ENCODE measurements around the gene MEF2A.

The MEF2A gene

DNA sequence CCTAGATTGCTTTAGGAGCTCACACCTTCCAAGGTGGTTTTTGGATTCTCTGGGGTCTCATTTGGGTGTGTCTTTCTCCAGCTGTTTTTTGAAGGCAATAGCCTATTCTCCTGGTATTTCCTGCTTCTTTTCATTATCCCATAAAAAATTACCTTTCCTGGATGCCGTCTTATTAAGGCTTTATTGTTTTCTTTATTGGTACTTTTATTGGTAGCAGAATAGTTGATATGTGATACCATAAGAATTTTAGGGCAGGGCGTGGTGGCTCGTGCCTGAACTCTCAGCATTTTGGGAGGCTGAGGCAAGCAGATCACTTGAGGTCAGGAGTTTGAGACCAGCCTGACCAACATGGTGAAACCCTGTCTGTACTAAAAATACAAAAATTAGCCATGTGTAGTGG, 18.3 kb upstream of the MEF2A start:
- H3K4me1 ChIP-seq (ENCODE audit: control insufficient read depth, insufficient read depth, low read length): no peaks in the 10 kb centered on the region
- POLR2A ChIA-PET: no interaction called here
- H3K4me3 ChIP-seq (ENCODE audit: low read depth, low read length): no peak overlapping the region
- TF ChIP-seq, protein P1, sequence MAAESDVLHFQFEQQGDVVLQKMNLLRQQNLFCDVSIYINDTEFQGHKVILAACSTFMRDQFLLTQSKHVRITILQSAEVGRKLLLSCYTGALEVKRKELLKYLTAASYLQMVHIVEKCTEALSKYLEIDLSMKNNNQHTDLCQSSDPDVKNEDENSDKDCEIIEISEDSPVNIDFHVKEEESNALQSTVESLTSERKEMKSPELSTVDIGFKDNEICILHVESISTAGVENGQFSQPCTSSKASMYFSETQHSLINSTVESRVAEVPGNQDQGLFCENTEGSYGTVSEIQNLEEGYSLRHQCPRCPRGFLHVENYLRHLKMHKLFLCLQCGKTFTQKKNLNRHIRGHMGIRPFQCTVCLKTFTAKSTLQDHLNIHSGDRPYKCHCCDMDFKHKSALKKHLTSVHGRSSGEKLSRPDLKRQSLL (tag by site-specific recombination; IDR thresholded peaks at IDR 0.05): no peak
- TF ChIP-seq ZBTB48 (tag by site-specific recombination; IDR thresholded peaks at IDR 0.05) (no peak), ZFP69B (tag by site-specific recombination; IDR thresholded peaks at IDR 0.05) (no peak), ZBTB21 (tag by site-specific recombination; IDR thresholded peaks at IDR 0.05) (no peak), ZNF133 (tag by site-specific recombination; IDR thresholded peaks at IDR 0.05) (no peak), ZNF621 (tag by site-specific recombination; IDR thresholded peaks at IDR 0.05) (no peak), HOXD13 (CRISPR knock-in tag; IDR thresholded peaks at IDR 0.05; ENCODE audit: borderline replicate concordance) (no peak), ZNF785 (tag by site-specific recombination; IDR thresholded peaks at IDR 0.05) (no peak), ZNF76 (tag by site-specific recombination; IDR thresholded peaks at IDR 0.05; ENCODE audit: borderline replicate concordance, low read depth) (no peak), ZNF514 (tag by site-specific recombination; IDR thresholded peaks at IDR 0.05) (no peak), PRDM1 (tag by site-specific recombination; IDR thresholded peaks at IDR 0.05) (no peak)
- TF ChIP-seq, protein P2, sequence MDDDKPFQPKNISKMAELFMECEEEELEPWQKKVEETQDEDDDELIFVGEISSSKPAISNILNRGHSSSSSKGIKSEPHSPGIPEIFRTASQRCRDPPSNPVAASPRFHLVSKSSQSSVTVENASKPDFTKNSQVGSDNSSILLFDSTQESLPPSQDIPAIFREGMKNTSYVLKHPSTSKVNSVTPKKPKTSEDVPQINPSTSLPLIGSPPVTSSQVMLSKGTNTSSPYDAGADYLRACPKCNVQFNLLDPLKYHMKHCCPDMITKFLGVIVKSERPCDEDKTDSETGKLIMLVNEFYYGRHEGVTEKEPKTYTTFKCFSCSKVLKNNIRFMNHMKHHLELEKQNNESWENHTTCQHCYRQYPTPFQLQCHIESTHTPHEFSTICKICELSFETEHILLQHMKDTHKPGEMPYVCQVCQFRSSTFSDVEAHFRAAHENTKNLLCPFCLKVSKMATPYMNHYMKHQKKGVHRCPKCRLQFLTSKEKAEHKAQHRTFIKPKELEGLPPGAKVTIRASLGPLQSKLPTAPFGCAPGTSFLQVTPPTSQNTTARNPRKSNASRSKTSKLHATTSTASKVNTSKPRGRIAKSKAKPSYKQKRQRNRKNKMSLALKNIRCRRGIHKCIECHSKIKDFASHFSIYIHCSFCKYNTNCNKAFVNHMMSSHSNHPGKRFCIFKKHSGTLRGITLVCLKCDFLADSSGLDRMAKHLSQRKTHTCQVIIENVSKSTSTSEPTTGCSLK (tag by site-specific recombination; IDR thresholded peaks at IDR 0.05): no peak
- TF ChIP-seq, protein P3, sequence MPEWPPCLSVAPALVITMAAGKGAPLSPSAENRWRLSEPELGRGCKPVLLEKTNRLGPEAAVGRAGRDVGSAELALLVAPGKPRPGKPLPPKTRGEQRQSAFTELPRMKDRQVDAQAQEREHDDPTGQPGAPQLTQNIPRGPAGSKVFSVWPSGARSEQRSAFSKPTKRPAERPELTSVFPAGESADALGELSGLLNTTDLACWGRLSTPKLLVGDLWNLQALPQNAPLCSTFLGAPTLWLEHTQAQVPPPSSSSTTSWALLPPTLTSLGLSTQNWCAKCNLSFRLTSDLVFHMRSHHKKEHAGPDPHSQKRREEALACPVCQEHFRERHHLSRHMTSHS (tag by site-specific recombination; IDR thresholded peaks at IDR 0.05): no peak
- TF ChIP-seq, protein P4, sequence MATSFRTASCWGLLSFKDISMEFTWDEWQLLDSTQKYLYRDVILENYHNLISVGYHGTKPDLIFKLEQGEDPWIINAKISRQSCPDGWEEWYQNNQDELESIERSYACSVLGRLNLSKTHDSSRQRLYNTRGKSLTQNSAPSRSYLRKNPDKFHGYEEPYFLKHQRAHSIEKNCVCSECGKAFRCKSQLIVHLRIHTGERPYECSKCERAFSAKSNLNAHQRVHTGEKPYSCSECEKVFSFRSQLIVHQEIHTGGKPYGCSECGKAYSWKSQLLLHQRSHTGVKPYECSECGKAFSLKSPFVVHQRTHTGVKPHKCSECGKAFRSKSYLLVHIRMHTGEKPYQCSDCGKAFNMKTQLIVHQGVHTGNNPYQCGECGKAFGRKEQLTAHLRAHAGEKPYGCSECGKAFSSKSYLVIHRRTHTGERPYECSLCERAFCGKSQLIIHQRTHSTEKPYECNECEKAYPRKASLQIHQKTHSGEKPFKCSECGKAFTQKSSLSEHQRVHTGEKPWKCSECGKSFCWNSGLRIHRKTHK (tag by site-specific recombination; IDR thresholded peaks at IDR 0.05): no peak
- TF ChIP-seq, protein P5, sequence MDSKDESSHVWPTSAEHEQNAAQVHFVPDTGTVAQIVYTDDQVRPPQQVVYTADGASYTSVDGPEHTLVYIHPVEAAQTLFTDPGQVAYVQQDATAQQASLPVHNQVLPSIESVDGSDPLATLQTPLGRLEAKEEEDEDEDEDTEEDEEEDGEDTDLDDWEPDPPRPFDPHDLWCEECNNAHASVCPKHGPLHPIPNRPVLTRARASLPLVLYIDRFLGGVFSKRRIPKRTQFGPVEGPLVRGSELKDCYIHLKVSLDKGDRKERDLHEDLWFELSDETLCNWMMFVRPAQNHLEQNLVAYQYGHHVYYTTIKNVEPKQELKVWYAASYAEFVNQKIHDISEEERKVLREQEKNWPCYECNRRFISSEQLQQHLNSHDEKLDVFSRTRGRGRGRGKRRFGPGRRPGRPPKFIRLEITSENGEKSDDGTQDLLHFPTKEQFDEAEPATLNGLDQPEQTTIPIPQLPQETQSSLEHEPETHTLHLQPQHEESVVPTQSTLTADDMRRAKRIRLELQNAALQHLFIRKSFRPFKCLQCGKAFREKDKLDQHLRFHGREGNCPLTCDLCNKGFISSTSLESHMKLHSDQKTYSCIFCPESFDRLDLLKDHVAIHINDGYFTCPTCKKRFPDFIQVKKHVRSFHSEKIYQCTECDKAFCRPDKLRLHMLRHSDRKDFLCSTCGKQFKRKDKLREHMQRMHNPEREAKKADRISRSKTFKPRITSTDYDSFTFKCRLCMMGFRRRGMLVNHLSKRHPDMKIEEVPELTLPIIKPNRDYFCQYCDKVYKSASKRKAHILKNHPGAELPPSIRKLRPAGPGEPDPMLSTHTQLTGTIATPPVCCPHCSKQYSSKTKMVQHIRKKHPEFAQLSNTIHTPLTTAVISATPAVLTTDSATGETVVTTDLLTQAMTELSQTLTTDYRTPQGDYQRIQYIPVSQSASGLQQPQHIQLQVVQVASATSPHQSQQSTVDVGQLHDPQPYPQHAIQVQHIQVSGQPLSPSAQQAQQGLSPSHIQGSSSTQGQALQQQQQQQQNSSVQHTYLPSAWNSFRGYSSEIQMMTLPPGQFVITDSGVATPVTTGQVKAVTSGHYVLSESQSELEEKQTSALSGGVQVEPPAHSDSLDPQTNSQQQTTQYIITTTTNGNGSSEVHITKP (tag by site-specific recombination; IDR thresholded peaks at IDR 0.05): no peak
- TF ChIP-seq, protein P6, sequence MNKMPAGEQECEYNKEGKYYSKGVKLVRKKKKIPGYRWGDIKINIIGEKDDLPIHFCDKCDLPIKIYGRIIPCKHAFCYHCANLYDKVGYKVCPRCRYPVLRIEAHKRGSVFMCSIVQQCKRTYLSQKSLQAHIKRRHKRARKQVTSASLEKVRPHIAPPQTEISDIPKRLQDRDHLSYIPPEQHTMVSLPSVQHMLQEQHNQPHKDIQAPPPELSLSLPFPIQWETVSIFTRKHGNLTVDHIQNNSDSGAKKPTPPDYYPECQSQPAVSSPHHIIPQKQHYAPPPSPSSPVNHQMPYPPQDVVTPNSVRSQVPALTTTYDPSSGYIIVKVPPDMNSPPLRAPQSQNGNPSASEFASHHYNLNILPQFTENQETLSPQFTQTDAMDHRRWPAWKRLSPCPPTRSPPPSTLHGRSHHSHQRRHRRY (tag by site-specific recombination; IDR thresholded peaks at IDR 0.05): no peak
- TF ChIP-seq, protein P7, sequence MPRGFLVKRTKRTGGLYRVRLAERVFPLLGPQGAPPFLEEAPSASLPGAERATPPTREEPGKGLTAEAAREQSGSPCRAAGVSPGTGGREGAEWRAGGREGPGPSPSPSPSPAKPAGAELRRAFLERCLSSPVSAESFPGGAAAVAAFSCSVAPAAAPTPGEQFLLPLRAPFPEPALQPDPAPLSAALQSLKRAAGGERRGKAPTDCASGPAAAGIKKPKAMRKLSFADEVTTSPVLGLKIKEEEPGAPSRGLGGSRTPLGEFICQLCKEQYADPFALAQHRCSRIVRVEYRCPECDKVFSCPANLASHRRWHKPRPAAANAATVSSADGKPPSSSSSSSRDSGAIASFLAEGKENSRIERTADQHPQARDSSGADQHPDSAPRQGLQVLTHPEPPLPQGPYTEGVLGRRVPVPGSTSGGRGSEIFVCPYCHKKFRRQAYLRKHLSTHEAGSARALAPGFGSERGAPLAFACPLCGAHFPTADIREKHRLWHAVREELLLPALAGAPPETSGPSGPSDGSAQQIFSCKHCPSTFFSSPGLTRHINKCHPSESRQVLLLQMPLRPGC (tag by site-specific recombination; IDR thresholded peaks at IDR 0.05): no peak
- CTCF ChIA-PET: interaction anchor here (1.4 to 2.8 kb wide), 3 partner anchors 14 to 275 kb away, joined by 4 to 14 read pairs (median 4); no protein-coding TSS in a partner anchor
- no peak overlapping the region for H3K27ac ChIP-seq (ENCODE audit: extremely low read depth, low read depth, low read length)
- H3K9me3 ChIP-seq (ENCODE audit: control insufficient read depth, insufficient read depth, low read depth, low read length): no peaks in the 10 kb centered on the region
- no peaks in the 10 kb centered on the region for H3K36me3 ChIP-seq (ENCODE audit: control insufficient read depth in 2 of 2, insufficient read depth in 1 of 2, low read length in 2 of 2)

Measured in HEK293 (cell line).